ENCODE data around the gene NUP205.

DNA sequence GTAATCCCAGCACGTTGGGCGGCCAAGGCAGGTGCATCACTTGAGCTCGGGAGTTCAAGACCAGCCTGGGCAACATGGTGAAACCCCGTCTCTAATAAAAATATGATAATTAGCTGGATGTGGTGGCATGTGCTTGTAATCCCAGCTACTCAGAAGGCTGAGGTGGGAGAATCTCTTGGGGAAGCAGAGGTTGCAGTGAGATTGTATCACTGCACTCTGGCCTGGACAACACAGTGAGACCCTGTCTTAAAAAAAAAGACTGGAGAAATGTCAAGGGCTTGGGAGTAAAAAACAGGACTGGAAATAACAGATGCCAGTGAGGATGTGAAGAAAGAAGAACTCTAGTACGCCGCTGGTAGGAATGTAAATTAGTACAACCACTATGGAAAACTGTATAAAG lies 16.7 kb upstream of the NUP205 start:
- no peak for TF ChIP-seq POLR2A (IDR thresholded peaks at IDR 0.05)
- TF ChIP-seq CTCF (IDR thresholded peaks at IDR 0.05) = no peak

All from uterus (tissue), 2 donors.